HG03575 (cell line): ENCODE data around the gene WDR53.
"Not testable (repeated sequence)": the region's sequence is repeated elsewhere in the genome, so short reads cannot be mapped to it uniquely, and the experiment has no call there.

Experiments
- ATAC-seq: cut with Tn5 transposase; IDR thresholded peaks from one replicate; pipeline ENCODE4 v1.9.1; 2021; ENCODE audit not compliant: unreplicated experiment, insufficient number of reproducible peaks, low FRiP score; ENCODE audit errors: extremely low read depth

Gene WDR53

DNA sequence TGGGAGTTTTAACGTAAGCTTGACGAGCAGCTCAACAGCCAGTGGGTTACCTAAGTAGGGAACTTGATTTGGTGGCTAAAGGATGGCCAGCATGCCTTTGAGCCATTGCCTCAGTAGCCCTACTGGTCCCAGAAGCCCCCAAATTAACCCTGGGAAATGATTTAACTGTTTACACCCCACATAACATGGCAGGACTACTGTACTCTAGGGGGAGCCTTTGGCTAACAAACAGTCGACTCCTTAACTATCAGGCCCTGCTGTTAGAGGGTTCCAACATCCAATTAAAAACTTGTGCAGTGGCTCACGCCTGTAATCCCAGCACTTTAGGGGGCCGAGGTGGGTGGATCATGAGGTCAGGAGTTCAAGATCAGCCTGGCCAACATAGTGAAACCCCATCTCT lies 43.8 kb downstream of the WDR53 start:
- no peak for ATAC-seq

- ATAC-seq, result no peak
These were observed 44.5 kb downstream of the WDR53 start for GRCh38 chr3:196523841-196524240.

DNA sequence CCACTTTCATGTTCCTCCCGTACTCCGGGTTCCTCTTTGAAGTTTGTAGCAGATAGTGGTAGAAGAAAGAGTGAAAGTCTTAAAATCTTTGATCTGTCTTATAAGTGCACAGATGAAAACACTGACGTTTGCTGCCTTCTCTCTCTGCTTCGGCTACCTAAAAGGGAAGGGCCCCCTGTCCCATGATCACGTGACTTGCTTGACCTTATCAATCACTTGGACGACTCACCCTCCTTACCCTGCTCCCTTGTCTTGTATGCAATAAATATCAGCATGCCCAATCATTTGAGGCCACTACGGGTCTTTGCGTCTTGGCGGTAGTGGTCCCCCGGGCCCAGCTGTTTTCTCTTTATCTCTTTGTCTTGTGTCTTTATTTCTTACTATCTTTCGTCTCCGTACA lies 47.1 kb downstream of the WDR53 start:
- not testable (repeated sequence) for ATAC-seq

- ATAC-seq, result no peak
These were observed 48.7 kb downstream of the WDR53 start for GRCh38 chr3:196519718-196520082.

DNA sequence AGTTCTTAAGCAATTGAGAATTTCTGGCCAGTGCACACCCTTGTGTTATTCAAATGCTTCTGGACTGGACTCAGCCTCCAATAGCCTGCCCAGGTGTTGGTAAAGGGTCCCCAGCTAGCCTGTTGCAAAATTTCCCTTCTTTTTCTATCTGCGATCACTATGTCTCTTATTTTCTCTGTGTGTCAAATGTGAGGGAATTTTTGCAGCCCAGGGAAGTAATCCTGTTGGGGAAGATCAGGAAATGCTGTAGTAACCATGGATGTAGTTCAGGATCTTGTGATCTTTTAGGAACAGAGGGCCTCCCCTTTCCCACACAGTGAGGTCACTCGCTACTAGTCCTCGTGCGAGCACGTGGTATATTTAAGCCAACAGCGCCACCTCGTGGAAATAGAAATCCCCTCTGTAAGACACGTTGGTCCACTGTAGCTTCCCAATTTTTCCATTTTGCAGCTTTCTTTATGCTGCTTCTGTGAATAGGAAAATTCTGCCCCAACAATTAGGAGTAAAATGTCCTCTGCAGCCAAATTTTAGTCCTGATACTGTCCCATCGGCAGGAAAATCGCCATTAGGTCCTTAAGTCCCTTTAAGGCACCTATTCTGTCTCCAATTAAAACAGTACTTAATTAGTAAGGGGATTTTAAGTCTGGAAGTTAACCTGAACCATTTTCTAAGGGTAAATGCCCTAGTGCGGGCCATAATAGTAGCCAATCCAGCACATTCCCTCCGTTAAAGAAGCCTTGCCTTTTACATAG lies 49.2 kb downstream of the WDR53 start:
- ATAC-seq, result no peak

DNA sequence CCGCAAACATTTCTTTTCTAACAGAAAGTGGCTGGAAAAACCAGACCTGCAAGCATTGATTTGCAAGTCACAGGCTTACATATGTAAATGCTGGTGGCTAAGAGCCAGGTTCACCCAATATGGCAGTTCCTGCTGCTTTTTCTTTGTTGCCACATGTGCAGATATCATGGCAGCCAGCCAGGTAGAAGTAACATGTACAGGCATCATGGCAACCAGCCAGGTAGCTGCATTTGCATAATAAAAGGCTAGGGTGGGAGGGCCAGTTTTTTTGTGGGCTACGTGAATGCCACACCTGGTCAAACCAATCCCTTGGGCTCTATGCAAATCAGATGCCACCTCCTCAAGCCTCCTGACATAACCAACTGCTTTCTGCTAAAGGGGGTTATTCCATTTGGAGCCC lies 50.4 kb downstream of the WDR53 start:
- ATAC-seq, result no peak

- ATAC-seq, result no peak
These were observed 51.1 kb downstream of the WDR53 start for GRCh38 chr3:196517162-196517800.

DNA sequence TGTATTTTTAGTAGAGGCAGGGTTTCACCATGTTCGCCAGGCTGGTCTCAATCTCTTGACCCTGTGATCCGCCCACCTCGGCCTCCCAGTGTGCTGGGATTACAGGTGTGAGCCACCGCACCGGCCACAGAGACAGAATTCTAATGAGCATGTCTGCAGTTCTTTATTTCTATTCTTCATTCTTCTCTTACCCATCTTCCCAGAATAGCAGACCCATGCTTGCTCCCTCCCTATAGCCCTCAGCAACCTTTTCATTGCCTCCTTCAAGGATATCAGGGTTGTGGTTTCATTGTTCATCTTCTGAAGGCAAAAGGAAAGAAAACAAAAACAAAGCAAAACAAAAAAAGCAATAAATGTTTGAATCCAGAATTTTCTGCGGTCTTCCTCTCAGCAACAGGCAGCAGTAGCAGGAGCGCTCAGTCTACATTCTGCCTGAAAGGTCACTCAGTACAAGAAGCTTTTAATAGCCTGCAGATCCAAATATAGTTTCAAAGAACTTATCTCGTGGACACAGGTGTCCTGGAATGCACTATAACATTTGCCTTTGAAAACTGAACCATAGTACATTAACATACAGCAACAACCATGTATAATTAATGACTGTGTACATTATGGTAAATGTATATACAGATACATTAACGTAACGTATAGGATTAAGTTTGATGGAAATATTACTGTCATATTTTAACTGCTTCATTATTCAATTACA lies 53.3 kb downstream of the WDR53 start, which contains the start of gene SMCO1:
SMCO1 (minus strand) TSS at position 434 of the 709 bp plus-strand sequence; CDS start at position 297, 137 bp downstream.
- ATAC-seq, result no peak

GRCh38 chr3:196514350-196514716 lies 54.0 kb downstream of the WDR53 start:
- ATAC-seq, result no peak

- ATAC-seq, result no peak
These were observed 54.5 kb downstream of the WDR53 start for GRCh38 chr3:196513697-196514349.

GRCh38 chr3:196511646-196512425 lies 56.5 kb downstream of the WDR53 start:
- not testable (repeated sequence) for ATAC-seq

GRCh38 chr3:196511108-196511507 lies 57.2 kb downstream of the WDR53 start:
- not testable (repeated sequence) for ATAC-seq

DNA sequence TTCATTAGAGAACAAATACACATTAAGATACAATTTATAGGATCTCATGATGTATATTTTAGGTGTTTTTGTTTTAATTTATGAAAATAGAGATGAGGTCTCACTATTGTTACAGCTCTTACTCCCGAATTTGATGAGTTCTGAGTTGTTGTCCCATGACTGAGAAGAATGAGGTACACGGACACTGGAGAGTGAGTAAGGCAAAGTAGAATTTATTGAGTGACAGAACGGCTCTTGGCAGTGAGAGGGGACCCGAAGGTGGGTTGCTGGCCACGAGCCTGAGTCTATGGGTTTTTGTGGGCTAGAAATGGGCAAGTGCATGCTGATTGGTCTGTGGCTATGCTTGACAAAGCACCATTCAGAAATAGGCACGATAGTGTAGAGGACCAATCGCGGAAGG lies 61.7 kb downstream of the WDR53 start:
- ATAC-seq, result no peak

DNA sequence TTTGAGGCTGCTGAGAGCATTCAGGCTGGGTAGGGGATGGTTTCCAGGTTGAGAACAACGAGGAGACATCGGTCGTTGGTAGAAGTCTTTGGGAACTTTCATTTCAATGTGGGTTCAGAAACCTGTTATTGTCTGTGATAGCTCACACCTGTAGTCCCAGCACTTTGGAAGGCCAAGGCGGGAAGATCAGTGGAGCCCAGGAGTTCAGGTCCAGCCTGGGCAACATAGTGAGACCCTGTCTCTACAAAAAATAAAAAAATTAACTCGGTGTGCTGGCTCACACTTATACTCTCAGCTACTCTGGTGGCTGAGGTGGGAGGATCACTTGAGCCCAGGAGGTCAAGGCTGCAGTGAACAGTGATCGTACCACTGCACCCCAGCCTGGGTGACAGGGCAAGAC lies 63.8 kb downstream of the WDR53 start:
- ATAC-seq, result no peak
